Hepatocyte (in vitro differentiated cells): ENCODE measurements around the gene MAP4K2.

Experiments used
- CTCF ChIP-seq: fragments of 200-600 bp; sonication (generic); IDR thresholded peaks from 2 replicates; pipeline ENCODE4 v1.5.1; 2016; ENCODE audit warnings: antibody characterized with exemption, mild to moderate bottlenecking; ENCODE audit not compliant: poor library complexity
- EZH2 ChIP-seq: fragments of 200-600 bp; sonication (generic); IDR thresholded peaks from 2 replicates; pipeline ENCODE4 v1.6.1; 2016; ENCODE audit warnings: antibody characterized with exemption, mild to moderate bottlenecking, borderline replicate concordance

GRCh38 chr11:64745521-64746328, 57.3 kb downstream of the MAP4K2 start:
- TF ChIP-seq CTCF: no peak
- TF ChIP-seq EZH2: no peak
